Small intestine (tissue), 16 donors: ENCODE results near the gene BMP4. TPM values are rescaled to one million over a fixed set of nuclear protein-coding genes. Genes with fewer than 3 reads are reported as not detected.

Source experiments
- DNase-seq, 2 donors: peaks; one replicate each; pipeline versions ENCODE4 v3.0.0 to v3.0.0-alpha.2; 2013
- FAIRE-seq: peaks from 2 replicates; lab custom pipeline; 2012; peaks lifted over from hg19 to GRCh38; lab: Jason Lieb, UNC
- H3K27ac ChIP-seq, 3 donors: one replicate each; pipeline ENCODE4 v1.5.1; 2013; ENCODE audit warnings: low read length in 2 of 3, mild to moderate bottlenecking in 2 of 3, control low read depth in 1 of 3, inconsistent platforms in 1 of 3, low read depth in 1 of 3, moderate library complexity in 1 of 3
- H3K27me3 ChIP-seq, 3 donors: one replicate each; pipeline ENCODE4 v1.6.1; 2013; ENCODE audit warnings: low read length in 3 of 3, inconsistent platforms in 1 of 3; ENCODE audit not compliant: control insufficient read depth in 3 of 3, insufficient read depth in 3 of 3
- H3K36me3 ChIP-seq, 3 donors: one replicate each; pipeline ENCODE4 v1.6.1; 2013; ENCODE audit warnings: low read length in 3 of 3, inconsistent platforms in 1 of 3, low read depth in 1 of 3, mild to moderate bottlenecking in 1 of 3, moderate library complexity in 1 of 3; ENCODE audit not compliant: control insufficient read depth in 3 of 3, insufficient read depth in 2 of 3
- H3K4me1 ChIP-seq, 3 donors: one replicate each; pipeline ENCODE4 v1.6.1; 2013; ENCODE audit warnings: low read length in 2 of 3, inconsistent platforms in 1 of 3, low read depth in 1 of 3, mild to moderate bottlenecking in 1 of 3, moderate library complexity in 1 of 3; ENCODE audit not compliant: control insufficient read depth in 3 of 3, insufficient read depth in 2 of 3
- H3K4me3 ChIP-seq, 3 donors: one replicate each; pipeline ENCODE4 v1.5.1; 2013; ENCODE audit warnings: low read length in 3 of 3, control low read depth in 1 of 3, inconsistent platforms in 1 of 3, low read depth in 1 of 3, mild to moderate bottlenecking in 1 of 3, moderate library complexity in 1 of 3
- H3K9me3 ChIP-seq, 2 donors: one replicate each; pipeline ENCODE4 v1.6.1; 2013; ENCODE audit warnings: low read depth in 1 of 2, low read length in 1 of 2; ENCODE audit not compliant: control insufficient read depth in 2 of 2, insufficient read depth in 1 of 2
- WGBS, 3 donors: extraction: QIAGEN DNeasy Blood & Tissue Kit; methylation state at CpG; one replicate each; pipeline ENCODE4 v1.1.7; 2013; 5-methylcytosine and 5-hydroxymethylcytosine counted together
- long read RNA-seq, 10 donors: transcript quantifications; one replicate each; lab custom pipeline, GENCODE V29; 2026
- polyA plus RNA-seq, 4 donors: library from polyadenylated mRNA; stranded (reverse) in 3 of 4; unstranded in 1 of 4; fragments of 200-250 nt in 3 of 4; fragments of 120-200 nt in 1 of 4; gene quantifications; one replicate each; pipeline versions ENCODE4 v1.2.1 to v1.2.3, GENCODE V29; 2013
- donor health status: healthy with polysubstance abuse.
- donor health status: control.
- donor health status: control.
- donor health status: Bipolar disorder and iron deficiency.
- donor health status: healthy.

Gene BMP4
- polyA plus RNA-seq, result 10 to 100 TPM in 2 of 4 donors, 1 to 10 TPM in 2; 1.6 to 59.5 (median 8.0) TPM
- long read RNA-seq, donor 1, result 0 reads
- long read RNA-seq, donor 2, partial matches to known transcripts, result 0 of 1 reads
- long read RNA-seq, donor 2, other reads (novel, unspliced or antisense), result 0 of 1 reads
- long read RNA-seq, donor 3, partial matches to known transcripts, result 0 of 8 reads
- long read RNA-seq, donor 3, other reads (novel, unspliced or antisense), result 0 of 8 reads
- long read RNA-seq, donor 4, result 0 reads
- long read RNA-seq, donor 5, partial matches to known transcripts, result 0 of 1 reads
- long read RNA-seq, donor 5, other reads (novel, unspliced or antisense), result 0 of 1 reads
- long read RNA-seq, donor 6, transcript BMP4-205 (3 exons, 1,705 nt), result major isoform, 5 of 11 reads
- long read RNA-seq, donor 6, partial matches to known transcripts, result 0 of 11 reads
- long read RNA-seq, donor 6, other reads (novel, unspliced or antisense), result 0 of 11 reads
- long read RNA-seq, donor 7, result 0 reads
- long read RNA-seq, donor 8, partial matches to known transcripts, result 0 of 2 reads
- long read RNA-seq, donor 8, other reads (novel, unspliced or antisense), result 0 of 2 reads
- long read RNA-seq, donor 9, partial matches to known transcripts, result 0 of 3 reads
- long read RNA-seq, donor 9, other reads (novel, unspliced or antisense), result 0 of 3 reads
- long read RNA-seq, donor 10, transcript BMP4-201 (4 exons, 1,917 nt), result major isoform, 5 of 15 reads
- long read RNA-seq, donor 10, partial matches to known transcripts, result 0 of 15 reads
- long read RNA-seq, donor 10, other reads (novel, unspliced or antisense), result 0 of 15 reads

DNA sequence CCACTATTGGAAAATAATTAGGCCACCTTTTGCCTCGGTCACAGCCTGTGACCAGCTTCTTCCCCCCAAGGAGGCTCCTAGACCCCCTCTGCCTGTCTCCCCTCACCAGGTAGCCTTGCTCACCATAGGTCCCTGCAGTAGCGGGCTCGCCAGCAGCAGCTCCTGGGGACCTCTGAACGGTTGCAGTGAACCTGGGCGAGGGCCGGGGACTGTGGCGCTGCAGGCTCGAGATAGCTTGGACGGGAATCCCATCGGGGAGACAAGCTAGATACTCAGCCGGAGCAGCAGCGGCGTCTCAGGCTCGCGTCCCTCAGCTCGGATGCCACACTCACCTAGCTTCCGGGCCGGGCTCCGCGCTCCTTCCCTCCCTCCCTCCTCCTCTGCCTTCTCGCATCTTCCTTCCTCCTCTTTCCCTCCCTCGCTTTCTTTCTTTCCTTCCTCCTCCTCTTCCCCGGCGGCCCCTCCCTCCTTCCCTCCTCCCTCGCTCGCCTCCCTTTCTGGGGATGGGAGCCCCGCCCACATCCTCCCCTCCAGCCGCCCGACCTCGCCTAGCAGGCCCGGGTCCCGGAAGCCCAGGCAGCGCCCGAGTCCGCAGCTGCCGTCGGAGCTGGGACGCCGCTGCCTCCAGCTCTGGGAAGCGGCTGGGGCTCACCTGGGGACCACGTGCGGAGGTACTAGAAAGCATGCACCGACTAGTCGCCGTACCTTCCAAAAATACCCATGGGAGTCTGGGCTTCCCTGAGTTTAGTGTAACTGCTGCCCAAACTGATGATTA, at the start of gene BMP4:
Gene BMP4 (minus strand): TSS at position 399 of the 775 bp plus-strand sequence. CDS start 4,603 bp downstream, outside the sequence.
- H3K27ac ChIP-seq, result peak within 1 kb of the TSS; percentile 25 to 91 (median 83)
- peaks cover 0 to 12% (median 3%) of the 10 kb centered on the region in 3 donors for H3K4me1 ChIP-seq
- H3K36me3 ChIP-seq, result peaks cover 0 to 18% (median 0%) of the 10 kb centered on the region in 3 donors
- FAIRE-seq, result no peak
- WGBS, 3 donors, result 2 to 3% (median 3%) methylated on average over 45 of the region's 45 CpGs
- DNase-seq, result peak; percentile 83 to 92
- peaks cover 0 to 10% (median 3%) of the 10 kb centered on the region in 3 donors for H3K27me3 ChIP-seq
- no peaks in the 10 kb centered on the region for H3K9me3 ChIP-seq
- H3K4me3 ChIP-seq, result peak within 1 kb of the TSS; percentile 42 to 82 (median 52)

GRCh38 chr14:54003064-54003463, 46.4 kb upstream of the BMP4 start:
- Histone ChIP-seq H3K27ac (no peak overlapping the region), H3K4me3 (no peak overlapping the region), H3K36me3 (no peaks in the 10 kb centered on the region), H3K27me3 (no peaks in the 10 kb centered on the region), H3K9me3 (no peaks in the 10 kb centered on the region), H3K4me1 (no peaks in the 10 kb centered on the region)
- 93 to 95% (median 94%) methylated on average over 2 of the region's 2 CpGs for WGBS, 3 donors
- DNase-seq, result no peak
- FAIRE-seq, result no peak

GRCh38 chr14:54002653-54003052, 46.0 kb upstream of the BMP4 start:
- Histone ChIP-seq H3K27me3 (no peaks in the 10 kb centered on the region), H3K36me3 (no peaks in the 10 kb centered on the region), H3K27ac (no peak overlapping the region), H3K9me3 (no peaks in the 10 kb centered on the region), H3K4me3 (no peak overlapping the region), H3K4me1 (no peaks in the 10 kb centered on the region)
- no peak for DNase-seq
- no peak for FAIRE-seq

DNA sequence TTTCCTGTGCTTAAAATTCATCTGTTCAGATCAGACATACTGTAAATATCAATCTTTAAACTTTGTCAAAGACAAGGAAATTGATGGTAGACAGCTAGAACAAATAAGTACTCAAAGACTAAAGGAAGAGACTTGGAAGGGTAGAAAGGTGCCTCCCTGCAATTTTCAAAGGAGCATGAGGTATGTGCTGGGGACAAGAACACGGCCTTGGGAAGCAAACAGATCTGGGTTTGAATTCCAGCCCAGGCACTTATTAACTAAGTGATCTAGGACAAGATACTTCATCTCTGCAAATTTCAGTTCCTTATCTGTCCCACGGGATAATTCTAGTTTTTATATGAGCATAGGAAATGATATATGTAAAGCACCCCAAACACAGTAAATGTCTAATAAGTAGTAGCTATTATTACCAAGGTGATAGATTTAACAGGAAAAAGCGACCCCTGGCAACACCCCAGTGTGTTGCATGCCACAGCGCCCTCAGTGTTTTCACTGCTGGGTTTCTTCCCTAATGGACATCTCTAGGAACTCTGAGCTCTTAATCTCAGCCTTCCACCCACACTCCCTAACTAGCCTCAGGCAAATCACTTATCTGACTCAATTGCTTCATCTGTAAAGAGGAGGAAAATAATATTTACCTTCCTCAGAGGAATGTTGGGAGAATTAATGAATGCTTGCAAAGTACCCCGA, 44.7 kb upstream of the BMP4 start:
- Histone ChIP-seq H3K36me3 (no peaks in the 10 kb centered on the region), H3K9me3 (no peaks in the 10 kb centered on the region), H3K4me3 (no peak overlapping the region), H3K4me1 (no peaks in the 10 kb centered on the region), H3K27me3 (no peaks in the 10 kb centered on the region), H3K27ac (no peak overlapping the region)
- DNase-seq, result peak in 1 of 2 donors; percentile 24
- WGBS, 3 donors, result 47 to 63% (median 53%) methylated on average over 5 of the region's 5 CpGs
- FAIRE-seq, result no peak

GRCh38 chr14:54000341-54000811, 43.8 kb upstream of the BMP4 start:
- 81 to 87% (median 83%) methylated on average over 1 of the region's 1 CpG for WGBS, 3 donors
- H3K4me1 ChIP-seq, result no peaks in the 10 kb centered on the region
- no peaks in the 10 kb centered on the region for H3K27me3 ChIP-seq
- no peak overlapping the region for H3K27ac ChIP-seq
- H3K4me3 ChIP-seq, result no peak overlapping the region
- H3K9me3 ChIP-seq, result no peaks in the 10 kb centered on the region
- FAIRE-seq, result no peak
- no peaks in the 10 kb centered on the region for H3K36me3 ChIP-seq
- no peak for DNase-seq

DNA sequence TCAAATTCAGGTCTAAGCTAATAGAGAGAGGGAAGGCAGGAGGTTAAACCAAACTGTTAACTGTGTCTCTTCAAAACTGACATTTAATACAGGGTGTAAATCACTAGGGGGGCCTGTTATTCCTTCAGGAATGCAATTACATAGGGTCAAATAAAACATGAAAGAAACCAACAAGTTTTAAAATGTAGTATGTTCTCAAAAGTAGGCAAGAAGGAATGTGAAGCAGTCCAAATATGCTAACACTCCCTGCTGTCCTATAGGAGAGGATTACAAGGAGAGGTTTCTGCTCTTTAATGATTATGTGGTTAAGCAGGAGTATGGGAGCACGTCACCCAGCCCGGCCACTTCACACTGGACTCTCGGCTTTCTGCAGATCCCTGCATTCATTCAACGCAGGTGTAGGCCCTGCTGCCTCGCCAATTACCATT, 42.5 kb upstream of the BMP4 start:
- 81 to 88% (median 81%) methylated on average over 5 of the region's 5 CpGs for WGBS, 3 donors
- H3K9me3 ChIP-seq, result no peaks in the 10 kb centered on the region
- H3K4me1 ChIP-seq, result no peaks in the 10 kb centered on the region
- no peak for FAIRE-seq
- no peak overlapping the region for H3K27ac ChIP-seq
- H3K27me3 ChIP-seq, result no peaks in the 10 kb centered on the region
- no peaks in the 10 kb centered on the region for H3K36me3 ChIP-seq
- DNase-seq, result no peak
- no peak overlapping the region for H3K4me3 ChIP-seq

DNA sequence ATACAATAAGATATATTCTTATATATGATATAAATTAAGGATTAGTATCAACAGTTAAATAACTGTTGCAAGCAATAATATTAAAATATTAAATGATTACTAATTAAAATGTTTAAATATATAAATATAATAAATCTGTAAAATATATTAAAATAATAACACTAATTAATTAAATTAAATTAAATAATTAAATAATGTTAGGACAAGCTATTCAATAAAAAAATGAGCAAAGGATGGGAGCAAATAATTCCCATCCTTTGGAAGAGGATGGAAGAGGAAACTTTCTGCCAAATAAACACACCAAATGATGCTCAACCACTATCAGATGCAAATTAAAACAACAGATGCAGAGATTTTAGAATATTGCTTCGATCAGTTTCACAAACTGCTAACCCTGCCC, 39.4 kb upstream of the BMP4 start:
- Histone ChIP-seq H3K4me3 (no peak overlapping the region), H3K9me3 (no peaks in the 10 kb centered on the region), H3K4me1 (no peaks in the 10 kb centered on the region), H3K36me3 (no peaks in the 10 kb centered on the region), H3K27me3 (no peaks in the 10 kb centered on the region), H3K27ac (no peak overlapping the region)
- no peak for DNase-seq
- WGBS, 3 donors, result 87 to 93% (median 93%) methylated on average over 1 of the region's 1 CpG
- no peak for FAIRE-seq
